Duodenal mucosa (tissue), 2 donors: Measurements from ENCODE around the gene TMEM269.
"Not testable (repeated sequence)": the region's sequence is repeated elsewhere in the genome, so short reads cannot be mapped to it uniquely, and the experiment has no call there.

Source experiments
- H3K27ac ChIP-seq: one replicate; pipeline ENCODE4 v1.7.0; 2013; ENCODE audit warnings: low read depth, low read length
- H3K27me3 ChIP-seq, 2 donors: one replicate each; pipeline ENCODE4 v1.7.0; 2013; ENCODE audit warnings: low read length in 2 of 2, control low read depth in 1 of 2; ENCODE audit not compliant: insufficient read depth in 2 of 2, control insufficient read depth in 1 of 2
- H3K36me3 ChIP-seq, 2 donors: one replicate each; pipeline ENCODE4 v1.7.0; 2013; ENCODE audit warnings: low read length in 2 of 2, control low read depth in 1 of 2; ENCODE audit not compliant: insufficient read depth in 2 of 2, control insufficient read depth in 1 of 2
- H3K4me1 ChIP-seq, 2 donors: one replicate each; pipeline ENCODE4 v1.7.0; 2013; ENCODE audit warnings: low read length in 2 of 2, control low read depth in 1 of 2; ENCODE audit not compliant: insufficient read depth in 2 of 2, control insufficient read depth in 1 of 2
- H3K4me3 ChIP-seq, 2 donors: one replicate each; pipeline ENCODE4 v1.7.0; 2013; ENCODE audit warnings: low read length in 2 of 2, low read depth in 1 of 2
- H3K9ac ChIP-seq, 2 donors: one replicate each; pipeline ENCODE4 v1.7.0; 2013; ENCODE audit warnings: low read length in 2 of 2, low read depth in 1 of 2
- H3K9me3 ChIP-seq, 2 donors: one replicate each; pipeline ENCODE4 v1.7.0; 2013; ENCODE audit warnings: low read length in 2 of 2, control low read depth in 1 of 2; ENCODE audit not compliant: control insufficient read depth in 1 of 2

Gene TMEM269

DNA sequence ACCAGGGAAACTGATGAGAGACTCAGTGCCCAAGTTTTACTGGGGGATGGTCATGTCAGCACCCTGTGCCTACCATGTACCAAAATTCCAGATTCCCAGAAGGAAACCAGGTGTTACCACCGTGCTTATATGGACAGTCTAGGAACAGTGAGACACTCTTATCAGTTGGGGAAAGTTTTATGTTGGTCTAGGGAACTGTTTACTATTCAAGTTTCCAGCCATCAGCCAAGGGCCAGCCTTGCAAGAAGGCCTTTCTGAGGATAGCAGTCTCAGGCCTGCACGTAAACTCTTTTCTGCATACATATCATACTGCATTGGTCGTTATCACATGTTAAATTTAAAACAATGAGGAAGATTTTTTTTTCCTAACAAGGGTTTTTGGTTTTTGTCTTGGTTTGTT is 12.6 kb downstream of the TMEM269 start:
- no peaks in the 10 kb centered on the region for H3K9me3 ChIP-seq
- H3K9ac ChIP-seq = no peak overlapping the region
- H3K4me3 ChIP-seq = no peak overlapping the region
- no peaks in the 10 kb centered on the region for H3K4me1 ChIP-seq
- H3K27me3 ChIP-seq = no peaks in the 10 kb centered on the region
- no peaks in the 10 kb centered on the region for H3K36me3 ChIP-seq
- H3K27ac ChIP-seq = no peak overlapping the region

GRCh38 chr1:42797979-42798378 is 13.2 kb downstream of the TMEM269 start:
- Histone ChIP-seq H3K4me3 (no peak overlapping the region), H3K4me1 (no peaks in the 10 kb centered on the region), H3K36me3 (no peaks in the 10 kb centered on the region), H3K9ac (no peak overlapping the region), H3K27me3 (no peaks in the 10 kb centered on the region), H3K9me3 (no peaks in the 10 kb centered on the region), H3K27ac (no peak overlapping the region)

DNA sequence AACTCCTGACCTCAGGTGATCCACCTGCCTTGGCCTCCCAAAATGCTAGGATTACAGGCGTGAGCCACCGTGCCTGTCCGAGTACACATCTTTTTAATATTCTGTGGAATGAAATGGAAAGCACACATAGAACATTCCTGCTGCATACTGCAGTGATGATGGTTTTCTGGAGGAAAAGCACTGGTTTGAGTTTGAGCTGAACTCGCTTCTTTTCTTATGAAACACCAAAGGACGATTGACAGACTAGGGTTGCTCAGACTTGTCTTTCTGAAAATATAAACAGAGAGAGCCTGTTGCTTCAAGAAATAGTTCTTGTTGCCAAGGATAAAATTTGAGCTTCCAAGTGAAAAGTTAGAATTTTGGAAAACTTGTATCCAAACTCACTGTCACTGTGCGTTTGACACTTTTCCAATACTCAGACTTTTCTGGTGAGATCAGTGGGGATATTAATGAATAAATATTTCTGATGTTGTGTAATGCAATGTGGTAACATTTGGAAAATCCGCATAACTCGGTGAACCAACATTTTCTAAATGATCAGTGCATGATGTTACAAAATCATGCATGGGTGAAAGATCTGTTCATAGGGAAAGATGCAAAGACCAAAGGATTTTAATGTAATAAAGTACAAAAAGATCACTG is 17.2 kb downstream of the TMEM269 start:
- Histone ChIP-seq H3K9me3 (no peaks in the 10 kb centered on the region), H3K27ac (no peak overlapping the region)

GRCh38 chr1:42806171-42806570 is 21.4 kb downstream of the TMEM269 start:
- no peak overlapping the region for H3K27ac ChIP-seq
- no peaks in the 10 kb centered on the region for H3K4me1 ChIP-seq
- H3K27me3 ChIP-seq = no peaks in the 10 kb centered on the region
- no peak overlapping the region for H3K4me3 ChIP-seq
- H3K9me3 ChIP-seq = no peaks in the 10 kb centered on the region
- peaks cover 0 to 14% of the 10 kb centered on the region in 2 donors for H3K36me3 ChIP-seq
- H3K9ac ChIP-seq = no peak overlapping the region

More for the DNA sequence above, 17.2 kb downstream of the TMEM269 start:
- Histone ChIP-seq H3K36me3 (peaks cover 0 to 14% of the 10 kb centered on the region in 2 donors), H3K4me3 (no peak overlapping the region), H3K4me1 (no peaks in the 10 kb centered on the region), H3K9ac (no peak overlapping the region), H3K27me3 (no peaks in the 10 kb centered on the region)

DNA sequence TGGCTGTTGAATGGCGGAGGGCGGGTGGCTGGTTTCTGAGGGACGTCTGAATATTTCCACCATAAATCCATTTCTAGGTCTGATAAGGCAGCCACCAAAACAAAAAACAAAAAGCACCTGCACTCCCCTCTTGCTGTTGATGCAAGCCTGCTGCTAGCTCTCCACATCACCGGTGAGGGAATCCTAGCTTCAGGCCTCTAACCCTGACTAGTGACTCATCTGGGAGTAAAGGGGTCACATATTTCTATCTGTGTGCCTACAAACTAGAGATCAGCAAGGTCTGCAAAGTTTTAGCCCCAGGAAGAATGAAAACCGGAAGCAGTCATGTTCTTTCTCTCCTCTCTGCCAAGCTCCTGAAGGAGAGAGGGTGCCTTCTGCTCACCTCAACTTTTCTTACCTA is 21.8 kb downstream of the TMEM269 start:
- Histone ChIP-seq H3K9me3 (no peaks in the 10 kb centered on the region), H3K4me1 (no peaks in the 10 kb centered on the region), H3K27me3 (no peaks in the 10 kb centered on the region), H3K36me3 (peaks cover 0 to 14% of the 10 kb centered on the region in 2 donors), H3K27ac (no peak overlapping the region), H3K9ac (no peak overlapping the region), H3K4me3 (no peak overlapping the region)

DNA sequence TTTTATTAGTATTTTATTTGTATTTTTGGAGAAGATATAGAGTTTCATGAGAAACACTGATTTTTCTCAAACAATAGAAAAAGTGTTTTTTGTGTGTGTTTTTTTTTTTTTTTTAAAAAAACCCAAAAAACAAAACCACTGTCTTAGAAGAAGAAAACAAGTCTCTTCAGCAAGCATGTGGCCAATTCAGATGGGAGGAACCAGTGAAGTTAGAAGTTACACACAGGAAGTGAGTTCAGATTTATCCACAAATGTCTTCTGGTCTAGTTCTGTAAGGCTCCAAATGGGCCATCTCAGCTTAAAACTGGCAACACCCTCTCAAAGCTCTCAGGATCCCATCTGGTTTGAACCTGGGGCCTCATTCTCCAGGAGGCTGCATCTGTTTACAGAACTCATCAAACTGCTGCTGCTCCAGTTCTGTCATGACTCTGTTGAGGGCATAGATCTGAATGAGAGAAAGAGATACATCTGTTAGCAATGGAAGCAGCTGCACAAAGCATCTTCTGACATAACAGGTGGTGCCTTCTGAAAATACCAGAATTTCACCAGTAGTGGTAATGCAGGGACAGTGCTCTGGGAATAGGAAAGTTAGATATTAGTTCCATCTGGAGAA is 22.4 kb downstream of the TMEM269 start:
- Histone ChIP-seq H3K9ac (no peak overlapping the region), H3K9me3 (no peaks in the 10 kb centered on the region), H3K27me3 (no peaks in the 10 kb centered on the region), H3K36me3 (peaks cover 0 to 14% of the 10 kb centered on the region in 2 donors), H3K4me1 (no peaks in the 10 kb centered on the region), H3K27ac (no peak overlapping the region), H3K4me3 (no peak overlapping the region)

- not testable (repeated sequence) for H3K9ac ChIP-seq, H3K27ac ChIP-seq, H3K4me3 ChIP-seq, H3K9me3 ChIP-seq, H3K27me3 ChIP-seq, H3K36me3 ChIP-seq
- peaks cover 14 to 17% of the 10 kb centered on the region in 2 donors for H3K4me1 ChIP-seq
These were observed 30.0 kb downstream of the TMEM269 start for GRCh38 chr1:42814815-42815214.

DNA sequence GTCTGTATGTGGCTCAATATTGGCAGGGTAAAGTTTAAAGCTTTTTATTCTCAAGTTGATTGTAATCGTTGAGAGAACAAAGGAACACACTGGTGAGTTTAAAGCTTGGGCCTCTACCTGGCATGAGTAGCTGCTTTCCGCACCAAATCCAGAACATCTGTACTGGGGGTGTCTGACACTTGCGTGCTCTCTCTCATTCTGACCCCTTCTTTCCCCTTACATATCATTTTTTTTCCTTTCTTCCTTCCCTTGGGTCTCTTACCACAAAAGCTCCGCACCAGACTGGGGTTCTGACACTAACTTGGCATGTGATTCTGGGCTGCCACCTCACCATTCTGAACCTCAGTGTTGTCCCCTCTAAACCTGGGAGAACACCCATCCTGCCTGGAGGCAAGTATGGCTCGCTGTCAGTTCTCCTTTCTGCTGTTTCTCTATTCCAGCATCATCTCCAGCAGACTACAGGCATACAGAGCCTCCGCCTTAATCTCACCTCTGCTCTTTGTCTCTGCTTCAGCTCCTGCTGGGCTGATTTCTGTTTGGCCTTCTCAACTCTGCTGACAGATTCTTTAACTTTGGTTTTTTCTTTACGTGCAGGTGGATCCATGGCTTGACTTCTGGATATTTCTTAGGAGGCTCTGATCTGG is 31.3 kb downstream of the TMEM269 start:
- H3K4me3 ChIP-seq = peak overlapping the region; percentile 84 to 92
- no peaks in the 10 kb centered on the region for H3K27me3 ChIP-seq
- H3K9ac ChIP-seq = peak overlapping the region; percentile 63 to 73
- H3K27ac ChIP-seq = no peak overlapping the region
- peaks cover 14 to 17% of the 10 kb centered on the region in 2 donors for H3K4me1 ChIP-seq
- H3K9me3 ChIP-seq = no peaks in the 10 kb centered on the region
- no peaks in the 10 kb centered on the region for H3K36me3 ChIP-seq

- no peaks in the 10 kb centered on the region for H3K36me3 ChIP-seq
- peak within 1 kb of the TSS; percentile 63 to 73 for H3K9ac ChIP-seq
- peak within 1 kb of the TSS; percentile 84 to 92 for H3K4me3 ChIP-seq
- H3K27me3 ChIP-seq = no peaks in the 10 kb centered on the region
- no peaks in the 10 kb centered on the region for H3K9me3 ChIP-seq
- H3K4me1 ChIP-seq = peaks cover 14 to 17% of the 10 kb centered on the region in 2 donors
- peak within 1 kb of the TSS; percentile 100 for H3K27ac ChIP-seq
These were observed 32.0 kb downstream of the TMEM269 start, which contains the start of the genes ERMAP and SVBP for GRCh38 chr1:42816585-42817439. Gene ERMAP (plus strand): TSS chr1:42817122. CDS start chr1:42830449, 13,327 bp downstream. Gene SVBP (minus strand): TSS chr1:42817397. CDS start chr1:42816544, 853 bp downstream.
